Measurements from ENCODE around the gene ACSS1.

The ACSS1 gene

DNA sequence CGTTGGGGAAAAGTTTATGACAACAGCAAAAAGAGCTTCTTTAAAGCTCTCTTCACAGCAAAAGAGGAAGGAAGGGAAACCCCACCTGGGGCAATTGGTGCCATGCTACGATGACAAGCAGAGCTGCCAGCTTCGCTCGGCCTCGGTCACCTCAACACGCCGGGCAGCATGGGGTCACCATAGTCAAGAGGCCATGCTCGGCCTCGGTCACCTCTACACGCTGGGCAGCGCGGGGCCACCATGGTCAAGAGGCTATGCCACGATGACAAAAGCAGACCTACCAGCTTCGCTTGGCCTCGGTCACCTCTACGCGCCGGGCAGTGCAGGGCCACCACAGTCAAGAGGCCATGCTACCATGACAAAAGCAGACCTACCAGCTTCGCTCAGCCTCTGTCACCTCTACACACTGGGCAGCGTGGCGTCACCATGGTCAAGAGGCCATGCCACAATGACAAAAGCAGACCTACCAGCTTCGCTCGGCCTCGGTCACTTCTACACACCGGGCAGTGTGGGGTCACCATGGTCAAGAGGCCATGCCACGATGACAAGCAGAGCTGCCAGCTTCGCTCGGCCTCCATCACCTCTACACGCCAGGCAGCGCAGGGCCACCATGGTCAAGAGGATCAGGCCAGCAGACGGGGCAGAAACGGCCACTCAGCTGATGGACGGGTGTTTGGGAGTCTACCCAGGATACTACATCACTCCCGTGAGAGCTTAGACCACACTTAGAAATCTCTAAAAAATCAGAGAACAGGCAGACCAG is 77.5 kb downstream of the ACSS1 start:
- Histone ChIP-seq H3K9me3 (ENCODE audit: control insufficient read depth, low read length) (no peaks in the 10 kb centered on the region), H3K27me3 (ENCODE audit: control insufficient read depth, insufficient read depth, low read length) (no peaks in the 10 kb centered on the region), H3K9ac (no peak overlapping the region), H3K27ac (no peak overlapping the region), H3K4me3 (ENCODE audit: low read depth, low read length) (no peak overlapping the region), H2AFZ (no peak overlapping the region), H3K79me2 (peaks cover 32% of the 10 kb centered on the region), H3K4me1 (peaks cover 23% of the 10 kb centered on the region), H3K4me2 (ENCODE audit: low read length) (no peak overlapping the region), H3K36me3 (ENCODE audit: control insufficient read depth, insufficient read depth, low read length) (no peaks in the 10 kb centered on the region)
- TF ChIP-seq, protein P1, sequence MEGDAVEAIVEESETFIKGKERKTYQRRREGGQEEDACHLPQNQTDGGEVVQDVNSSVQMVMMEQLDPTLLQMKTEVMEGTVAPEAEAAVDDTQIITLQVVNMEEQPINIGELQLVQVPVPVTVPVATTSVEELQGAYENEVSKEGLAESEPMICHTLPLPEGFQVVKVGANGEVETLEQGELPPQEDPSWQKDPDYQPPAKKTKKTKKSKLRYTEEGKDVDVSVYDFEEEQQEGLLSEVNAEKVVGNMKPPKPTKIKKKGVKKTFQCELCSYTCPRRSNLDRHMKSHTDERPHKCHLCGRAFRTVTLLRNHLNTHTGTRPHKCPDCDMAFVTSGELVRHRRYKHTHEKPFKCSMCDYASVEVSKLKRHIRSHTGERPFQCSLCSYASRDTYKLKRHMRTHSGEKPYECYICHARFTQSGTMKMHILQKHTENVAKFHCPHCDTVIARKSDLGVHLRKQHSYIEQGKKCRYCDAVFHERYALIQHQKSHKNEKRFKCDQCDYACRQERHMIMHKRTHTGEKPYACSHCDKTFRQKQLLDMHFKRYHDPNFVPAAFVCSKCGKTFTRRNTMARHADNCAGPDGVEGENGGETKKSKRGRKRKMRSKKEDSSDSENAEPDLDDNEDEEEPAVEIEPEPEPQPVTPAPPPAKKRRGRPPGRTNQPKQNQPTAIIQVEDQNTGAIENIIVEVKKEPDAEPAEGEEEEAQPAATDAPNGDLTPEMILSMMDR (IDR thresholded peaks at IDR 0.05): no peak

DNA sequence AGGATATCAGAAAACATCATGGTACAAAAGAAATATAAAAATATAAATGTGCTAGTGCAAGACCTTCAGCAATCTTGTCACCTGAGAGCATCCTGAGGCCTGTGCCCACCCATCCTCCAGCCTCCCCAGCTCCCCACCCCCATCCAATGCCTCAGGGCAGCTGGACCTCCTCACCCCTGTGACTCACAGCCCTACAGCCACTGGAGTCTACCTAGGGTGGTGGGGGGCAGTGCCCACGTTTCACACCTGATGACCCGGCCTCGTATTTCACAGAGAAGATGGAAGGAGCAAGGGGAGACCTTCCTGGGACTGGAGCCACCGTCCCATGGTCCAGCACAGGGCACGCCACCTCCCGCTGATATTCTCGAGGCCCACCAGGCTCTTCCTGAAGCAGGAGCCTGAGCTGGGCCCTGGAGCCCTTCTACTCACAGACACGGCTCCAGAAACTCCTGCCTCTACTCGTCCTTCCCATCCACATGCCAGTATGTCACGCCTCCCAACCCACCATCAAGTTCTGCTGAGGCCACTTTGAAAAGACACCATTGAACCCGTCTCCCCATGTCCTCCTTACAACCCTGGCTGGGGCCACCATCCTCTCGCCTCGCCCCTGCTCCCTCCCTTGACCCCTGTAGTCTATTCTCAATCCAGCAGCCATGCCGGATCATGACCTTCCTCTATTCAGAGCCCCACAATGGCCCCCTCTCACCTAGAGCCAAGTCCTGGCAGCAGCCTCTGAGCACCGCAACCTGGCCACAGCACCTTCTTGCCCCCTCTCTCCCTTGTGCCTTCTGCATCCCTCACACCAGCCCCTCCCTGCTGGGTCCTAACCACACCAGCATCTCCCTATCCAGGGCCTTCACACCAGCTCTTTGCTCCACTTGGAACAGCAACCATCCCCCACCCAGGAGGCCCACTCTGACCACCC is 78.6 kb downstream of the ACSS1 start:
- Histone ChIP-seq H3K4me3 (ENCODE audit: low read depth, low read length) (no peak overlapping the region), H3K36me3 (ENCODE audit: control insufficient read depth, insufficient read depth, low read length) (no peaks in the 10 kb centered on the region), H3K27me3 (ENCODE audit: control insufficient read depth, insufficient read depth, low read length) (no peaks in the 10 kb centered on the region), H3K4me2 (ENCODE audit: low read length) (no peak overlapping the region), H2AFZ (no peak overlapping the region), H3K9ac (no peak overlapping the region), H3K4me1 (peaks cover 11% of the 10 kb centered on the region), H3K27ac (no peak overlapping the region), H3K79me2 (peaks cover 31% of the 10 kb centered on the region), H3K9me3 (ENCODE audit: control insufficient read depth, low read length) (no peaks in the 10 kb centered on the region)
- TF ChIP-seq, protein P1 (IDR thresholded peaks at IDR 0.05): no peak

DNA sequence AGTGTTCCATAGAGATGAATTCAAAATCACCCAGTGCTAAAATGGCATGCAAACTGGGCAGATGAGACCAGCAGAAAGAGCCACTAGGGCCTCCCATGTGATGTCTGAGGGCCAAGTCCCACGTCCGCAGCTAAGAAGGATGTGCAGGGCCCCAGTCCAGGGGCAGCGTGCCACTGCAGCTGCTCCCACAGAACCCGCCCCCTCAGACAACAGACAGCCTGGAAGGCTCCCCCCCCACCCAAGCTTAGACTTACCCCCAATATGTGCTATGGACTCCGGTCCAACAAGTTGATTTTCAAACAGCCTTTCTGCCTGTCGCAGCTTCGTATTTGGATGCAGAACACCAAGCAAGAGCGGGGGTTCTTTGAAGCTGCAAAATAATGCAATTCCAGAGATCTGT is 79.4 kb downstream of the ACSS1 start:
- Histone ChIP-seq H3K27me3 (ENCODE audit: control insufficient read depth, insufficient read depth, low read length) (no peaks in the 10 kb centered on the region), H3K36me3 (ENCODE audit: control insufficient read depth, insufficient read depth, low read length) (no peaks in the 10 kb centered on the region), H3K4me3 (ENCODE audit: low read depth, low read length) (no peak overlapping the region), H3K79me2 (peaks cover 31% of the 10 kb centered on the region), H3K9ac (no peak overlapping the region), H2AFZ (no peak overlapping the region), H3K9me3 (ENCODE audit: control insufficient read depth, low read length) (no peaks in the 10 kb centered on the region), H3K4me1 (peaks cover 9% of the 10 kb centered on the region), H3K27ac (no peak overlapping the region), H3K4me2 (ENCODE audit: low read length) (no peak overlapping the region)
- TF ChIP-seq, protein P1 (IDR thresholded peaks at IDR 0.05): no peak

DNA sequence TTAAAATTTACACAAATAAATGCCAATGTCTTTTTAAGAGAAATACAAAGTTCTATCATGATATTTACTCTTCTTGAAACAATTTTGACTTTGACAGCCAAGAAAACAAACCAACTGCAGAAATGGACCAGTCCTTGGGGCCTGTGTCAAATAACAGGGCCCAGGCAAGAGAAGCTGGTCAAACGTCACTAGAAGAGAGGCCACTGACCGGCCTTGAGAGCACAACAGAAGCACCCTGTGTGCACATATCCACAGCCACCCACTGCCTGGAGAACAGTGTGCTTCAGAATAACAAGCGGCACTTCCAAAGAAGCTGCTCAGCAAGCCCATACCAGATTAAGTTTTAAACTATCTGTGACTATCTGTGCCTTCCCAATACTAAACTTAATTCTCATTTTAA is 80.1 kb downstream of the ACSS1 start:
- no peak overlapping the region for H3K9ac ChIP-seq
- no peak overlapping the region for H3K4me3 ChIP-seq (ENCODE audit: low read depth, low read length)
- no peak overlapping the region for H3K27ac ChIP-seq
- no peak overlapping the region for H2AFZ ChIP-seq
- TF ChIP-seq, protein P1 (IDR thresholded peaks at IDR 0.05): no peak
- H3K9me3 ChIP-seq (ENCODE audit: control insufficient read depth, low read length): no peaks in the 10 kb centered on the region
- peaks cover 5% of the 10 kb centered on the region for H3K4me1 ChIP-seq
- no peaks in the 10 kb centered on the region for H3K36me3 ChIP-seq (ENCODE audit: control insufficient read depth, insufficient read depth, low read length)
- no peaks in the 10 kb centered on the region for H3K27me3 ChIP-seq (ENCODE audit: control insufficient read depth, insufficient read depth, low read length)
- no peak overlapping the region for H3K4me2 ChIP-seq (ENCODE audit: low read length)
- H3K79me2 ChIP-seq: peaks cover 31% of the 10 kb centered on the region
